SU-DHL-6 (cell line): ENCODE measurements around the gene RSPO3.

Experiments used
- EZH2phosphoT487 ChIP-seq: fragments of 200-600 bp; sonication (generic), shearing (Covaris generic); conservative IDR thresholded peaks from 2 replicates; pipeline ENCODE4 v1.6.1; 2018; ENCODE audit warnings: mild to moderate bottlenecking, antibody characterized with exemption, low read length, moderate library complexity, mixed read lengths
- TF ChIP-seq, protein P1 (sequence below): fragments of 200-600 bp; sonication (generic); IDR thresholded peaks from one replicate; pipeline ENCODE4 v1.5.1; 2017; ENCODE audit warnings: antibody characterized with exemption, mild to moderate bottlenecking, low read length, moderate library complexity; ENCODE audit not compliant: insufficient read depth, poor library complexity, severe bottlenecking

DNA sequence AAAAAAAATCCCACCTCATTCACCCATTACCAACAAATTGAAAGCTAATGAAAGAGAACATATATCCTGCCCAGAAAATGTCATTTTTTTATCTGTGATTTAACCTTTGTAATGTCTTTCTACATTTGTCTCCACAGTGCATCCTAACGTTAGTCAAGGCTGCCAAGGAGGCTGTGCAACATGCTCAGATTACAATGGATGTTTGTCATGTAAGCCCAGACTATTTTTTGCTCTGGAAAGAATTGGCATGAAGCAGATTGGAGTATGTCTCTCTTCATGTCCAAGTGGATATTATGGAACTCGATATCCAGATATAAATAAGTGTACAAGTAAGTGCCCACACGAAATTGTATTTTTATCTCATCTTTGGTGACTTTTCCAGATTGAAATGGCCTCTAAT, 30.0 kb downstream of the RSPO3 start:
- TF ChIP-seq, protein P1, sequence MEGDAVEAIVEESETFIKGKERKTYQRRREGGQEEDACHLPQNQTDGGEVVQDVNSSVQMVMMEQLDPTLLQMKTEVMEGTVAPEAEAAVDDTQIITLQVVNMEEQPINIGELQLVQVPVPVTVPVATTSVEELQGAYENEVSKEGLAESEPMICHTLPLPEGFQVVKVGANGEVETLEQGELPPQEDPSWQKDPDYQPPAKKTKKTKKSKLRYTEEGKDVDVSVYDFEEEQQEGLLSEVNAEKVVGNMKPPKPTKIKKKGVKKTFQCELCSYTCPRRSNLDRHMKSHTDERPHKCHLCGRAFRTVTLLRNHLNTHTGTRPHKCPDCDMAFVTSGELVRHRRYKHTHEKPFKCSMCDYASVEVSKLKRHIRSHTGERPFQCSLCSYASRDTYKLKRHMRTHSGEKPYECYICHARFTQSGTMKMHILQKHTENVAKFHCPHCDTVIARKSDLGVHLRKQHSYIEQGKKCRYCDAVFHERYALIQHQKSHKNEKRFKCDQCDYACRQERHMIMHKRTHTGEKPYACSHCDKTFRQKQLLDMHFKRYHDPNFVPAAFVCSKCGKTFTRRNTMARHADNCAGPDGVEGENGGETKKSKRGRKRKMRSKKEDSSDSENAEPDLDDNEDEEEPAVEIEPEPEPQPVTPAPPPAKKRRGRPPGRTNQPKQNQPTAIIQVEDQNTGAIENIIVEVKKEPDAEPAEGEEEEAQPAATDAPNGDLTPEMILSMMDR: no peak
- TF ChIP-seq EZH2phosphoT487: no peak
